GM12865 (cell line): ENCODE results near the gene NRIP2.

ENCODE experiments used
- DNase-seq: peaks from one replicate; pipeline ENCODE4 v3.0.0; 2010; ENCODE audit warnings: low read depth
- H3K4me3 ChIP-seq: 2 replicates; pipeline ENCODE4 v1.5.1; 2011; ENCODE audit warnings: mild to moderate bottlenecking, low read depth, low read length, control low read depth
- TF ChIP-seq, protein P1 (sequence below): IDR thresholded peaks from 2 replicates; pipeline ENCODE4 v1.5.1; 2011; ENCODE audit warnings: low read length, control low read depth, low read depth, inconsistent platforms; ENCODE audit not compliant: insufficient read depth; ENCODE audit errors: missing control alignments

Gene NRIP2

DNA sequence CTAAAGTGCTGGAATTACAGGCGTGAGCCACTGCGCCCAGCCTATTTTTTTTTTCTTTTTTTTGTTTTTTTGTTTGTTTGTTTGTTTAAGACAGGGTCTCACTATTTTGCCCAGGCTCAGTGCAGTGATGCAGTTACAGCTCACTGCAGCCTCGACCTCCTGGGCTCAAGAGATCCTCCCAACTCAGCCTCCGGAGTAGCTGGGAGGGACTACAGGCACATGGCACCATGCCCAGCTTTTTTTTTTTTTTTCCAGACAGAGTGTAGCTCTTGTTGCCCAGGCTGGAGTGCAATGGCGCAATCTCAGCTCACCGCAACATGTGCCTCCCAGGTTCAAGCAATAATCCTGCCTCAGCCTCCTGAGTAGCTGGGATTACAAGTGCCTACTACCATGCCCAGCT is 28.1 kb downstream of the NRIP2 start:
- H3K4me3 ChIP-seq: no peak overlapping the region
- no peak for DNase-seq

DNA sequence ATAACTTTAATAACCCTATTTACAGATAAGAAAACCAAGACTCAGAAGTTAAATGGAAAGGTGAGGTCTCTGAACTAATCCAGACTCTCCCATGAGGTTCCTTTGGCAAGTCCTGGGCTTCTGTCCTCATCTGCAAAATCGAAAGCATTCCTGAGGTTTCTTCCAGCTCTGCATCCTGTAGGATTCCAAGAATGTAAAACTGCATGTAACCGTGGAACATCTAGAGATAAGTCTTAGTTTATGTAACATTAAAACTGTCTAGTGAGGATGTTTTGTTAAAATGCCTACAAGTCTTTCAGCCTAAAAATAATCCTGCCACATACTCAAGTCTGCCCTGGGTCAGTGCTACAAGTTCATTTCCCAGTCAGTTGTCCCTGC is 29.7 kb downstream of the NRIP2 start:
- no peak overlapping the region for H3K4me3 ChIP-seq
- no peak for DNase-seq
- TF ChIP-seq, protein P1, sequence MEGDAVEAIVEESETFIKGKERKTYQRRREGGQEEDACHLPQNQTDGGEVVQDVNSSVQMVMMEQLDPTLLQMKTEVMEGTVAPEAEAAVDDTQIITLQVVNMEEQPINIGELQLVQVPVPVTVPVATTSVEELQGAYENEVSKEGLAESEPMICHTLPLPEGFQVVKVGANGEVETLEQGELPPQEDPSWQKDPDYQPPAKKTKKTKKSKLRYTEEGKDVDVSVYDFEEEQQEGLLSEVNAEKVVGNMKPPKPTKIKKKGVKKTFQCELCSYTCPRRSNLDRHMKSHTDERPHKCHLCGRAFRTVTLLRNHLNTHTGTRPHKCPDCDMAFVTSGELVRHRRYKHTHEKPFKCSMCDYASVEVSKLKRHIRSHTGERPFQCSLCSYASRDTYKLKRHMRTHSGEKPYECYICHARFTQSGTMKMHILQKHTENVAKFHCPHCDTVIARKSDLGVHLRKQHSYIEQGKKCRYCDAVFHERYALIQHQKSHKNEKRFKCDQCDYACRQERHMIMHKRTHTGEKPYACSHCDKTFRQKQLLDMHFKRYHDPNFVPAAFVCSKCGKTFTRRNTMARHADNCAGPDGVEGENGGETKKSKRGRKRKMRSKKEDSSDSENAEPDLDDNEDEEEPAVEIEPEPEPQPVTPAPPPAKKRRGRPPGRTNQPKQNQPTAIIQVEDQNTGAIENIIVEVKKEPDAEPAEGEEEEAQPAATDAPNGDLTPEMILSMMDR: no peak

More for the DNA sequence above, 28.1 kb downstream of the NRIP2 start:
- TF ChIP-seq, protein P1: no peak

DNA sequence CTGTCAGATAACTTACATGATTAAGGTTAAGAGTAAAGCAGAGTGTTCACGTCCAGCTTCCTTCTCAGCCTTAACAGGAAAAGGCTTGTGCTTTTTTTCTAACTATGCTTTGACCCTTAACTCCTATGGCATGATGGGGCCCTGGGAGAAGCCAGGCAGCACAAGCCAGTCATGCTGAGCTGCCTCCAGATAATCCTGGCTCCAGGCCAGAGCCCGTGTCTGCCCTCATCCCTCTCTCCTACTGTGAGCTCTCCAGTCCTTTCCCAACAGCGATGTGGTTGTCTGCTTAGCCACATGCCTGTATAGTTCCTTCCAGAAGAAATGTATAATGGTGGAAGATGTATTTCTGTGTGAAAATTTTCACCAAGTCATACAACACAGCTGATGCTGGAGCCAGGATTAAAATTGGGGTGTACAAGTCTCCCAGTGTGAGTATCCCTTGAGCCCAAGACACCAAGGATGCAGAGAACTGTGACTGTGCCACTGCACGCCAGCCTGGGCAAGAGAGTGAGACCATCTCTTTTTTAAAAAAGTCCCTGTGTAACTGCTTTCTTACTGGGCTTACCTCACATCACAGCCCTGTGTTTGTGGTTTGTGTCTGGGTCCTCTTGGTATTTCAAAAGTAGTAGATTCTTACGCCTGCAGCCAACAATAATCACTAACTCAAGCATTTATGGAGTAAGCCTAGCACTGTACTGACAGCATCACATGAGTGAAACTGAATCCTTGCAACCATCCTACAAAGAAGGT is 30.3 kb downstream of the NRIP2 start:
- TF ChIP-seq, protein P1: no peak
- DNase-seq: peak; percentile 38
- no peak overlapping the region for H3K4me3 ChIP-seq

DNA sequence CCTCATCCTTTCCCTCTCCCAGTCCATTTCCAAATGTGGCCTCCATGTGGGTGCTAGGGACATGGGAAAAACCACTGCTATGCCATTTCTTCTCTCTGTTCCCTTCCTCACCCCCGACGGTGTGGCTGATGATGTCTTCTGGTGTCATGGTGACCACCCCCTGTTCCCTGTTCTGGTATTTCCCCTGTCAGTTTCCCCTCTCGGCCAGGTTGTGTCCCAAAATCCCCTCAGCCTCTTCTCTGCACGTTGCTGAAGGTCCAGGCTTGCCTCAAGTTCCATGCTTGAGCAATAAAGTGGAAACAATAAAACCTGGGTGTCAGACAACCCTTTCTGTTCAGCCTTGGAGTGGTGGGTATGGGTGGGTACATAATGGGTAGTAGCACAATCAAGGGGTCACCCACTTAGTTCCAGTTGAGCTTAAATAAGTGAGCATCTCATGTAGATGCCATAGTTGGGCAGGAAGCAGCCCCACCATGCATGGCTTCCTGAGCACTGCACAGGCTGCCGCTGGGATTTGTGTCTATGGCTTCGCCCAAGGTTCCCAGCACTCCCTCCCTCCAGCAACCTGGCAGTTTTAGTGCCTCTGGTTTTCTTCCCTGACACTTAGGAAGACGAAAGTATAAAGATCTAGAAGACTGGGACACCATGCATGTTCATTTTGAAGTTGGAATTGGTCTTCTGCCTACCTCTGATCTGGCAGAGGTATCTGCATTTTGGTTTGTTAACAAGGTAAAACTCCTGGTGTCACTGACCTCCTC is 31.0 kb downstream of the NRIP2 start:
- peak; percentile 58 for DNase-seq
- H3K4me3 ChIP-seq: no peak overlapping the region
- TF ChIP-seq, protein P1: no peak

DNA sequence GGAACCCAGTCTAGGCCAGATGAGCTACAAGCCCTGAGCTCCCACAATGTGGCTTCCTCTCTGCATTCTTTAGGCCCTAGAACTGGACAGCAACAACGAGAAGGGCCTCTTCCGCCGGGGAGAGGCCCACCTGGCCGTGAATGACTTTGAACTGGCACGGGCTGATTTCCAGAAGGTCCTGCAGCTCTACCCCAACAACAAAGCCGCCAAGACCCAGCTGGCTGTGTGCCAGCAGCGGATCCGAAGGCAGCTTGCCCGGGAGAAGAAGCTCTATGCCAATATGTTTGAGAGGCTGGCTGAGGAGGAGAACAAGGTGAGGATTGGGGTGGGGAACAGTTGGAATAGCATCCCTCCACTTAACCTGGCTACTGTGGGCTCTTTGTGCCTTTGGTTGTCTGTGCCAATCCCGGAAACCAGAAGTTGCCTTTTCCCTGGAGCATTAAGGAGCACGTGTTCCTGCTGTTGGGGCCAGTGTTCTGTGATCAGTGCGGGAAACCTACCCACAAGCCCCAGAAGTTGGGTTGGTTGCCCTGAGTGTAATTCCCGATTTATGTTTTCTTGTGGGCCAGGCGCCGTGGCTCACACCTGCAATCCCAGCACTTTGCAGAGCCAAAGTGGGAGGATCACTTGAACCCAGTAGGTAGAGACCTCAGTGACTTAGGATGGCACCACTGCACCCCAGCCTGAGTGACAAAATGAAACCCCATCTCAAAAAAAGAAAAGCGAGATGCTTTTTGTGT is 33.6 kb downstream of the NRIP2 start:
- no peak for DNase-seq
- TF ChIP-seq, protein P1: no peak
- H3K4me3 ChIP-seq: no peak overlapping the region

DNA sequence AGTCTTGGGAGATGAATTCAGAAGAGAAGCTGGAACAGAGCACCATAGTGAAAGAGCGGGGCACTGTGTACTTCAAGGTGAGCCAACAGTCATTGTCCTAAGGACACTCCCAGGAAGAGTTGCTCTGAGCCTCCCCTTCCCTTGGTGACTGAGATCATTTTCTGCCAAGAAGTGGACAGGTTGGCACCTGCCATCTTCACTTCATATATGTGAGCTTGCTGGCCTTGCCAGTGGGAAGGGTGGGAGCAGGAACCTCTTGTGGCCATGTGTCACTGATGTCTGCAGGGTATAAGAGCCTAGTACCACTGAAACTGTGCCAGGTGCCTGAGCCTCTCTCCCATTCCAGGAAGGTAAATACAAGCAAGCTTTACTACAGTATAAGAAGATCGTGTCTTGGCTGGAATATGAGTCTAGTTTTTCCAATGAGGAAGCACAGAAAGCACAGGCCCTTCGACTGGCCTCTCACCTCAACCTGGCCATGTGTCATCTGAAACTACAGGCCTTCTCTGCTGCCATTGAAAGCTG is 34.7 kb downstream of the NRIP2 start:
- no peak for DNase-seq
- TF ChIP-seq, protein P1: no peak
- H3K4me3 ChIP-seq: no peak overlapping the region
